Adipocyte (in vitro differentiated cells): ENCODE results near the gene ZNF618.

ENCODE experiments used
- DNase-seq: peaks from one replicate; pipeline ENCODE4 v3.0.0-alpha.2; 2015; ENCODE audit warnings: low read depth
- H3K27me3 ChIP-seq: replicated peaks from 2 replicates; pipeline ENCODE4 v1.7.0; 2013; ENCODE audit warnings: mild to moderate bottlenecking, low read length, moderate library complexity; ENCODE audit not compliant: control insufficient read depth, insufficient read depth
- H3K36me3 ChIP-seq: 2 replicates; pipeline ENCODE4 v1.7.0; 2013; ENCODE audit warnings: low read length, mild to moderate bottlenecking, moderate library complexity; ENCODE audit not compliant: control insufficient read depth, insufficient read depth, severe bottlenecking
- H3K4me1 ChIP-seq: 2 replicates; pipeline ENCODE4 v1.7.0; 2013; ENCODE audit warnings: mild to moderate bottlenecking, low read length, moderate library complexity; ENCODE audit not compliant: control insufficient read depth, insufficient read depth
- H3K4me3 ChIP-seq: 2 replicates; pipeline ENCODE4 v1.7.0; 2013; ENCODE audit warnings: mild to moderate bottlenecking, low read length, moderate library complexity
- H3K9ac ChIP-seq: 2 replicates; pipeline ENCODE4 v1.7.0; 2013; ENCODE audit warnings: mild to moderate bottlenecking, low read length, moderate library complexity
- H3K9me3 ChIP-seq: 2 replicates; pipeline ENCODE4 v1.7.0; 2013; ENCODE audit warnings: mild to moderate bottlenecking, low read length, moderate library complexity; ENCODE audit not compliant: control insufficient read depth

The ZNF618 gene

GRCh38 chr9:113926211-113926610, 50.1 kb downstream of the ZNF618 start:
- Histone ChIP-seq H3K9ac (no peak overlapping the region), H3K4me3 (no peak overlapping the region), H3K36me3 (no peaks in the 10 kb centered on the region), H3K9me3 (peaks cover 28% of the 10 kb centered on the region), H3K4me1 (peaks cover 5% of the 10 kb centered on the region), H3K27me3 (no peaks in the 10 kb centered on the region)
- DNase-seq: no peak

GRCh38 chr9:113927277-113927676, 51.2 kb downstream of the ZNF618 start:
- Histone ChIP-seq H3K9ac (no peak overlapping the region), H3K4me3 (no peak overlapping the region), H3K4me1 (peaks cover 5% of the 10 kb centered on the region), H3K9me3 (peaks cover 28% of the 10 kb centered on the region), H3K36me3 (no peaks in the 10 kb centered on the region), H3K27me3 (no peaks in the 10 kb centered on the region)
- DNase-seq: no peak

DNA sequence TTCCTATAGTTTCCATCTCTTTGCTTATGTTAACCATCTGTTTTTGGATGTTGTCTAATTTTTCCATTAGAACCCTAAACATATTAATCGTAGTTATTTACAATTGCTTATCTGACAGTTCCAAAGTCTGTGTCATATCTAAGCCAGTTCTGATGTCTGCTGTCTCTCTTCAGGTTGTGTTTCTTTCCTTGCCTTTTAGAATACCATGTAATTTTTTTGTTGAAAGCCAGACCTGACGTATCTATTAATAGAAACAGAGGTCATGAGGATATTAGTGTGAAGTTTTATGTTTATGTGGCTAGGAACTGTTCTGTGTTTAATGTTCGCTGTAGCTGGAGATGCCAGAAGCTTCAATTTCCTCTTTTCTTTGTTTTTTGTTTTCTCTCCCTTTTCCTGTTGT, 52.2 kb downstream of the ZNF618 start:
- peaks cover 28% of the 10 kb centered on the region for H3K9me3 ChIP-seq

GRCh38 chr9:113929634-113930389, 53.7 kb downstream of the ZNF618 start:
- DNase-seq: no peak
- no peak overlapping the region for H3K4me3 ChIP-seq
- H3K9me3 ChIP-seq: peaks cover 28% of the 10 kb centered on the region
- no peak overlapping the region for H3K9ac ChIP-seq
- H3K4me1 ChIP-seq: peaks cover 15% of the 10 kb centered on the region
- H3K27me3 ChIP-seq: no peaks in the 10 kb centered on the region
- H3K36me3 ChIP-seq: no peaks in the 10 kb centered on the region

More for the DNA sequence above, 52.2 kb downstream of the ZNF618 start:
- Histone ChIP-seq H3K4me3 (peak overlapping the region; percentile 17), H3K9ac (no peak overlapping the region), H3K36me3 (no peaks in the 10 kb centered on the region), H3K4me1 (peaks cover 10% of the 10 kb centered on the region), H3K27me3 (no peaks in the 10 kb centered on the region)
- DNase-seq: no peak

DNA sequence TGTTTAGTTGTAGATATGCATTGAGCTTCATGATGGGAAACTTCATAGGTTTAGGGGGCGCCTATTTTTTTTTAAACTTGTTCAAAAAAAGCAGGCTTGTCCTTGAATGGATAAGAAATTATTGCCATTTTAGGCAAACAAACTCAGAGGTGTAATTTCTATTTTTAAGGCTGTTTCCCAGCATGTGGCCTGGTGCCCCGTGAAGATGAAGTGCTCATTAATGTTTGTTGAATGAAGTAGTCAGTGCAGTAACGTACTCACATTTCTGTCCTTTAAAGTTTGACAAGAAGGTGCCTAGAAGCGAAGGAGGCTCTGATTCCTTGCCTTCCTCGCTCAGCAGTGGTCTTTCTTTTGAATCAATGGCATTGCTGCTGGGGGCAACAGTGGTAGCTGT, 54.3 kb downstream of the ZNF618 start:
- no peak for DNase-seq
- Histone ChIP-seq H3K9me3 (peaks cover 27% of the 10 kb centered on the region), H3K4me3 (no peak overlapping the region), H3K36me3 (no peaks in the 10 kb centered on the region), H3K4me1 (peaks cover 15% of the 10 kb centered on the region), H3K27me3 (no peaks in the 10 kb centered on the region), H3K9ac (no peak overlapping the region)

- no peak overlapping the region for H3K4me3 ChIP-seq
- peaks cover 19% of the 10 kb centered on the region for H3K9me3 ChIP-seq
- DNase-seq: no peak
- H3K9ac ChIP-seq: no peak overlapping the region
- no peaks in the 10 kb centered on the region for H3K36me3 ChIP-seq
- peaks cover 15% of the 10 kb centered on the region for H3K4me1 ChIP-seq
- no peaks in the 10 kb centered on the region for H3K27me3 ChIP-seq
These were observed 55.0 kb downstream of the ZNF618 start for GRCh38 chr9:113931140-113931539.

- no peaks in the 10 kb centered on the region for H3K27me3 ChIP-seq
- no peak for DNase-seq
- no peaks in the 10 kb centered on the region for H3K36me3 ChIP-seq
- H3K4me3 ChIP-seq: no peak overlapping the region
- H3K4me1 ChIP-seq: peaks cover 15% of the 10 kb centered on the region
- peaks cover 15% of the 10 kb centered on the region for H3K9me3 ChIP-seq
- H3K9ac ChIP-seq: no peak overlapping the region
These were observed 55.7 kb downstream of the ZNF618 start for GRCh38 chr9:113931777-113932176.

- no peak overlapping the region for H3K4me3 ChIP-seq
- no peak overlapping the region for H3K9ac ChIP-seq
- DNase-seq: no peak
- no peaks in the 10 kb centered on the region for H3K27me3 ChIP-seq
- H3K4me1 ChIP-seq: peaks cover 15% of the 10 kb centered on the region
- no peaks in the 10 kb centered on the region for H3K36me3 ChIP-seq
- H3K9me3 ChIP-seq: peaks cover 13% of the 10 kb centered on the region
These were observed 56.9 kb downstream of the ZNF618 start for GRCh38 chr9:113932906-113933584.

DNA sequence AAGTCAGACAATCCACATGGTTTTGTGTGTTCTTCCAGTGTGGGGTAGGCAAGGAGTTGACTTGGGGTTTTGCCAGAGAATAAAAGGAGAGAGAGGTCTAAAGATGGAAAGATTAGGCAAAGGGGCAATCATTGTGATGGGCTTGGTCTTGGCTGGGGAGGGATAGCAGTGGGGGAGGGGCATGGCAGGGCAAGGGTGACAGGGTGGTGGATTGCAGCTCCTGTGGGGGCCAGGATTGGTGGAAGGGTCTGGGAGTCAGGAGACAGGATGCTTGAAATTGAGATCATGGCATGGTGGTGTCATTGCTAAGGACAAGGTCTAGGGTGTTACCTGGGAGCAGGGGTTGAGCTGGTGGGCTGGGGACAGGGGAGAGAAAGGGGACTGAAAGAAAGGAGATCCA, 57.6 kb downstream of the ZNF618 start:
- H3K27me3 ChIP-seq: no peaks in the 10 kb centered on the region
- H3K9ac ChIP-seq: no peak overlapping the region
- no peaks in the 10 kb centered on the region for H3K36me3 ChIP-seq
- H3K4me1 ChIP-seq: peaks cover 15% of the 10 kb centered on the region
- H3K4me3 ChIP-seq: no peak overlapping the region
- H3K9me3 ChIP-seq: peaks cover 7% of the 10 kb centered on the region
- DNase-seq: no peak

DNA sequence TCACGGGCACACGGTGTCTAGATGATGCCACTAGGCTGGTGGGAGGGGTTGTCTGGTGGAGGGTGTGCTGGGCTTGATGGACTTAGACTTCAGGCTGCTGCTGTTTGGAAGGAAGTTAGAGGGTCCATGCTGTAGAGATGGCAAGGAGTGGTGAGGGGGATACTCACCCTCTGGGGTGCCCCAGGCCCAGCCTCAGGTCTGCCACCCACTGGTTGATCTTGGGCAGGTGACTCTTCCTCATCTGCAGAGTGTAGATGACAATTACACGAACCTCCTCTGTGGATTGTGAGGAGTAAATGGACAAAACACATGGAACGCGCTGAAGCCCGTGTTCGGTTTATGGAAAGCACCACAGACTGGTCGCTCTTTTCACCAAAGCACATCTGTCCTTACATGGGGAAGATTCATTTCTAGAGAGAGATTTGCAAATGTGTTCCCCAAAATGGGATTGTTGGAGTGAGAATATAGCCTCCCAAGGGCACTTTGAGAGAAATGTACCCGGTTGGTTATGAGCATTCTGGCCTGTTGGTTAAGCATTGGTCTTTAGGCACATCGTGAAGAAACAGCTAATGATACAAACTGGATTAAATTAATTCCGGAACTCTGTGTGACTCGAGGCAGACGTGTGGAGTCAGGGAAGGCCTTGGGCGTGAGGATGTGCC, 58.2 kb downstream of the ZNF618 start:
- Histone ChIP-seq H3K36me3 (no peaks in the 10 kb centered on the region), H3K9me3 (peaks cover under 1% of the 10 kb centered on the region), H3K4me1 (peaks cover 15% of the 10 kb centered on the region), H3K4me3 (no peak overlapping the region), H3K27me3 (no peaks in the 10 kb centered on the region), H3K9ac (no peak overlapping the region)
- no peak for DNase-seq

DNA sequence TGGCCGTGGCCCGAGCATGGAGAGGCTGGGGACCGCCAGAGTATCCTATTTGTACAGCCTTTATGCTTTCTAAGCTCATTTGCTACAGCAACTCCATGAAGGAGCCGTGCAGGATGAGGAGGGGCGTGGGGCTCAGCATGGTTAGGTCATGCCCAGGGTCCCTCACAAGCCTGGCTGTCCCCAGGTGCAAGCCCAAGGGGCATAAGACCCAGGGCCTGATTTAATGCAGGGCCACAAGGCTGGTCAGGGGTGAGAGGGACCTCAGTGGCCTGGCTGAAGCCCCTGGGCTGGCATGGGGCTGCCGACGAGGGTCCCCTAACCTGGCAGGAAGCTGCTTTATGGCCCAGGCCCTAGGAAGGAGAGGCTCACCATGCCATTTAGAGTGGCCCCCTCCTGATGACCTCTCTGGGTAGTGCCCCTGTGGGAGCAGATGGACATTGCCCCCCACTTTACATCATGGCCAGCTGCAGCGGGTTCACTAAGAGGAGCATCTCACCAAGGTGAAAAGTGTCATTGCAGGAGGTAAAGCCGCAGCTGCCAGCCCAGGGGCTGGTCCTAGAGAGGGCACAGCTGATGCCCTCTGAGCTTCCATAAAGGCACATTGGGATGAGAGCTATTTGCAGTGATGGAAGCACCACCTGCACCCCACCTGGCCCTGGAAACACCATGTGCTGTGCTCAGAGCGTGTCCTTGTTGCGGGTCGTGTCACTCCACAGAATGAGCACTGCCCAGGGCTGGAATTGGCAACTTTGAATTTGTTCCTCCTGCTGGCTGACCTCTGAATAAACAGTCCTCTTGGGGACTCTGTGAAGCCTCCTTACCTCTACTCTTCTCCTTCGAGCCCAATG, 58.9 kb downstream of the ZNF618 start:
- Histone ChIP-seq H3K27me3 (no peaks in the 10 kb centered on the region), H3K9me3 (no peaks in the 10 kb centered on the region), H3K36me3 (no peaks in the 10 kb centered on the region), H3K4me1 (peaks cover 12% of the 10 kb centered on the region), H3K9ac (no peak overlapping the region), H3K4me3 (no peak overlapping the region)
- no peak for DNase-seq
